HG02870 (cell line): Measurements from ENCODE around the gene RFX2.
A peak's percentile ranks its signal among the peaks of the same experiment; 100 is the strongest.
"Not testable (repeated sequence)": the region's sequence is repeated elsewhere in the genome, so short reads cannot be mapped to it uniquely, and the experiment has no call there.

Experiments used
- ATAC-seq: cut with Tn5 transposase; IDR thresholded peaks from one replicate; pipeline ENCODE4 v1.9.1; 2021; ENCODE audit warnings: mild to moderate bottlenecking, moderate library complexity; ENCODE audit not compliant: unreplicated experiment

Gene RFX2

DNA sequence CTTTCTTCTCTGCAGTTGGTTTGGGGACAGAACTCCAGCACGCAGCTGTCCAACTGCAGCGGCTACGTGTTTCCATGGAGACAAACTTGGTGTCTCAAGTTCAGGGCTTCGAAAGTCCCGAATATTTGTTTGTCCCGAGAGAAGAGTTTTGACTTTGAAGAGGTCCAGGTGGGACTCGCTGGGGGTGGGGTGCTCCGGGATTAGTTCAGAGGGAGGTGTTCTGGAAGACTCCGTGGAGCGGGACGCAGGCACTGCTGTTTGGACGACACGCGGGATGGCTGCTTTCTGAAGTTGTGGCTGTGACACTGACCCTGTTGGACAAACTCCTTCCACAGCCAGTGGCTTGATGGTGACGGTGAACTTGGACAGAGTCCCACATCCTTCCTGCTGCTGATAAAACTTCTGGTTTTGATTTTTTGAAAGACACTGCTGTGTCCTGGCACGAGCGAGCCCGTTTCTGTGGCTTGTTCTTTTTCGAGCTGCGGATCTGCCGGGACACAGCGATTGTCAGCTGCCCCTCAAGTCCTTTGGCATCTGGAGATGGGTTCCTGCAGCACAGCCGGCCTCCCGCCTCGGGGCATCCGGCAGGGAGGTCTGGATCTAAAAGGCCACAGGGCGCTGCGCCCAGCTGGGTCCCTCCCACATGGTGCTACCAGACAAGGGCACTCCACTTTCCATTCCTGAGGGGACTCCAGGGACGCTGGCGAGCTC is 116.5 kb downstream of the RFX2 start:
- no peak for ATAC-seq

DNA sequence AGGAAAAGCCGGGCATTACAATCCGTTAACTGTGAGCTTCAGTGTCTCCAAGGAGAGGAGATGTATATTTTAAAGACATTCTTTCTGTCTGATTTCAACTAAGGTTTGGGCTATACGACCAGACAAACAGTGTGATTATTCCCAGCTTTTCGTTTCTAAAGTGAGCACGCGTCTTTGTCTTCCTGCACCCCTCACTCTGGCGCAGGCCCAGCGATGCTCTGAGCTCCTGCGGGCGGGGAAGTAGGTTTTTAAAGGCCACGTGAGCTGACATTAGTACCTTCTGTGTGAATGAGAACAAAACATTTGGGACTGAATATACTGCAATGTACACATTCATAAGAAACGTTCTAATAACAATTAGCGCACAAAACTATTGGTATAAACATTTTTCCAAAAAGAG is 117.1 kb downstream of the RFX2 start:
- ATAC-seq, result no peak

DNA sequence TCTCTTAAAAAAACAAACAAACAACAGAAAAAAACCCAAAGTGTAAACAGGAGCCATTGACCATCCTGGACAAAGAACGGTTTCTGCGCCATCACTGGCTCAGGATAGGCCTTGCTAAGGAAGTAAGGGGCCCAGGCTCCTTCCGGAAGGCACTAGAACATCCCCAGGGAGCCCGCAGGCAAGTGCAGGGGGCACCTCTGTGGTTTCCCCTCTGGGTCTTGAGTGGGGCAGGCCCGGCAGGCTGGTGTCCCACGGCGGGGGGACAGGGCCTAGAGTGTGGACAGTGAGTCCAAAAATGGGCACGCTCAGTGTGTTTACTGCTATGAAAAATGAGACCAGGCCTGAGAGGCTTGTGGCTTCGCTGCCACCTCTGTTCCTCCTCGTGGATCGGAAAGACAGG is 117.5 kb downstream of the RFX2 start:
- ATAC-seq, result no peak

DNA sequence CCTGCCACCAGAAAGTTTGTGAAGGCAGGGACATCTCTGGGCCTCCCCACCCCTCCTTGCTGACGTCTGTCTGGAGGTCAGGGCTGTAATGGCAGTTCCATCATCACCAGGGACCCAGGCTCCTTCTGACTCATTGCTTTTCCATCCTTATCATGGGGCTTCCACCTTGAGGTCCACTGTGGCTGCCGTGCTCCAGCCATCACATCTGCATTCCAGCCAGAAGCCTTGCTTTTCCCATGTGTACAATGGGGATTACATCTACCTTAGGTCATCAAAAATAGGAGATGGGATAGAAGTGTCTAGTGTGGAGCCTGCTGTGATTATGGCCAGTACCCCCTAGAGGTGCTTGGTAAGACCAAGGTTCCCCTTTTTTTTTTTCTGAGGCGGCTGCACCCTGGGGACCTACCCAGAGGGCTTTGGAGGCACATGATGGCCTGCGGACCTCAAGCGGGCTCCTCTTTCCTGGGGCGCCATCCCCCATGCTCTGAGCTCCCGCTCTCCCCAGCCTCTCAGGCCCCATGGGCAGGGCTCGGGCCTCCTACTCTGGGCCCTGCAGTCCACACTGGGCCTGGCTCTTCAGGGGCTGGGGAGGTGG is 119.0 kb downstream of the RFX2 start:
- no peak for ATAC-seq

DNA sequence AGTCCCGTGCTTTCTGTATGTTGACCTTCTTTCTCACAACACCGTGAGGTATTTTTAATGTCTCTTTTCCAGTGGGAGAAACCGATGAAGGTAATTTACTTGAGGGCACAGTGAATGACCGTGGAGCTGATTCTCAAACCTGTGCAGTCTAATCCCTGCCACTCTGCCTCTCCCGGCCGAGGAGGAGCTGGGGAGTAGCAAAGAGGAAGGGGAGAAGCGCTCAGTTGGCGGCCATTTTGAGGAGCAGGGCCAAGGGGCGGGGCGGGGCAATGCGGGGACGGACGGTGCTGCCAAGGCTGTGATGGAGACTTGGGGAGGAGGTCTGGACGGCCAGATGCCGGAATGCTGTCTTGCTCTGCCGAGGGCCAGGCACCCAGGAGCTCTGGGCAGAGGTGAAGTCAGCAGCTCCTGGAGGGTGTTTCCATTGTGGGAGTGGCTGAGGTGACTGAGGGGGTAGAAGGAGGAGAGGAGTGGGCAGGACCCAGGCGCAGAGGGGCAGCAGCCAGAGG is 120.0 kb downstream of the RFX2 start:
- ATAC-seq, result no peak

DNA sequence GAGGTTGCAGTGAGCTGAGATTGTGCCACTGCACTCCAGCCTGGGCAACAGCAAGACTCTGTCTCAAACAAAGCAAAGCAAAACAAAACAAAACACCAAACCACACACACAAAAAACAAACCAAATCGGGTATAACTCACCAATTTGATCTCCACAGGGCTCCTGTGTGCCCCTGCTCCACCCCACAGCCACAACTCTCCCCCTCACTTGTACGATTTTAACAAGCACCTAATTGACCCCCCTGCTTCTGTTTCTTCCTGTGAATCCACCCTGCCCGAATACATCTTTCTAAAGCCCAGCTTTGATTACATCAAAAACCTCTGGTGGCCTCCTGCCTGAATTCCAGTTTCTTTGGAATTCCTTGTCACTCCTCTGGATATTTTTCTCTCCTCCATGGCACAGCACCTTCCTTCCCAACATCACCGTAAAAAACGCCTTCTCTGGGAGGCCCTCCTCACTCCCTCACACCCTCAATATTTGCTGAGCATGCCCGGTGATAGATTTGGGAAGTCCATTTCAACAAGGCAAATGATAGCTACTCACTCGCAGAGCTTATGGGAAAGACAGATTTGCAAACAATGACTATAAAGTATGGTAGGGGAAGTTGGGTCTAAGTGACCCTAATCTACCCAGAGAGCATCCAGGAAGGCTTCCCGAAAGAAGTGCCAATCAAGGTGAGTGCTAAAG is 120.8 kb downstream of the RFX2 start:
- ATAC-seq, result no peak

DNA sequence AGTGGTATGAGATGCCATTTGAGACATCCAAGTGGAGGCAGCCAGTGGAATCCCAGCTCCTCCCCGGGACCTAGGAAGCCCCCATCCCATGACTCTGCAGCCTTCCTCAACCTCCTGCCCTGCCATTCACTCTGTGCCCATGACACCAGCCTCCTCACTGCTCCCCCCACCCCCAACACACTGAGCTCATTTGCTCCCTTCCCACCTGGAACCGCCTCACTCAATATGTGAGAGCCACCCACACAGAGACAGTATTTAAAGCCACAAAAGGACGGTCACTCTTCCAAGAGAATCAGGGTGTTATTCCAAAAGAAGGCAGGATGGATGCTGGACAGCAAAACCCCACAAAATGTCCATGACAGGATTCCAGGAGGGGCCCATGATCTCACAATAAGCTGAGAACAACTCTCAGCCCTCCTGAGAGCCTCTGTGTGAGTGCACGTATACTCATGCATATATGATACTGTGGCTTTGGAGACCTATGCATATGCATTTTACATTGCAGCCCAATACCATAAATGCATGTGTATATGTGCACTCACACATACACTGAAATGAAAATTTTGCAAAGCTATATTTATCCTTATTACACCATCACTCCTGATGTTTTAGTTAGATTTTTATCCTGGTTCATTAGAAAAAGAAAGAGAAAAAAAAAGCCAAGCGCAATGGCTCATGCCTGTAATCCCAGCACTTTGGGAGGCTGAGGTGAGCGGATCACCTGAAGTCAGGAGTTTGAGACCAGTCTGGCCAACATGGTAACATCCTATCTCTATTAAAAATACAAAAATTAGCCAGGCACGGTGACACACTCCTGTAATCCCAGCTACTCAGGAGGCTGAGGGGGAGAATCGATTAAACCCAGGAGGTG is 121.5 kb downstream of the RFX2 start:
- no peak for ATAC-seq

DNA sequence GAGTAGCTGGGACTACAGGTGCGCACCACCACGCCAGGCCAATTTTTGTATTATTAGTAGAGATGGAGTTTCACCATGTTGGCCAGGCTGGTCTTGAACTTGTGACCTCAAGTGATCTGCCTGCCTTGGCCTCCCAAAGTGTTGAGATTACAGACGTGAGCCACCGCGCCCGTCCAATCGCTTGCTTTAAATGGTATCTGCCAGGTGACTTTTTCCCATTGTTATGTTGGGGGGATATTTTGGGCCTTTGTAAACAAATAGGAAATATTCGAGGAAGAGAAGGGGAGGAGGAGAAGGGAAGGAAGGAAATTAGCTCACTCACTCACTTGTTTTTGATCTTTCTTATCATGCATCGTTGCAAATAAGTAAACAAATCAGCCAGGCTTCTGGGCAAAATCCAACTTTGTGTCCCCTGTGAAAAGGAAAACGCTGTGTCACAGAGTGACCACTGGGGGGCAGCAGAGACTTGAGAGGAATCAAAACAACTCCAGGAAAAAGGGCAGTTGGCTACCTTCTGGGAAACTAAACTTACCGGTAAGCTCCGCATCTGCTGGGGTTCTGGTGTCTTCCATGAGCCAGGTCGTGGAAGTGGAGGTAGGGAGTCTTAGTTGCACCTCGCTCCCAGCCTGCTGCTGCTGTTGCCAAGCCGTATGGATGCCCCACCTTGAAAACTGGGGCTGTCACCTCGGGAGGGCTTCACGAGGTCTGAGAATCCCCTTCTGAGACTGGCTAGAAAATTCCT is 123.1 kb downstream of the RFX2 start:
- no peak for ATAC-seq

DNA sequence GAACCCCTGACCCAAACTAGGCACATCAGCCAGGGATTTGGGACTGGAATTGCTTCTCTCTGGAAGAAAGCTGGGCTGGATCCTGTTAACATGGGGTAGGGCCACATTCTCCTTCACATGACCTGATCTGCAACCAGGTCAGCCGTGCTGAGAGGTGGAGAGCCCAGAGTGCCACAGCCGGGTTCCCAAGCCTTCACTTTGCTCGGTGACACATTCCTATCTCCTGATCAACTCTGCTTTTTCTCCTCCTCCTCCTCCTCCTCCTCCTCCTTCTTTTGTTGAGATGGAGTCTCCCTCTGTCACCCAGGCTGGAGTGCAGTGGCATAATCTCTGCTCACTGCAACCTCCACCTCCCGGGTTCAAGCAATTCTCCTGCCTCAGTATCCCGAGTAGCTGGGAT is 124.5 kb downstream of the RFX2 start:
- ATAC-seq, result not testable (repeated sequence)

DNA sequence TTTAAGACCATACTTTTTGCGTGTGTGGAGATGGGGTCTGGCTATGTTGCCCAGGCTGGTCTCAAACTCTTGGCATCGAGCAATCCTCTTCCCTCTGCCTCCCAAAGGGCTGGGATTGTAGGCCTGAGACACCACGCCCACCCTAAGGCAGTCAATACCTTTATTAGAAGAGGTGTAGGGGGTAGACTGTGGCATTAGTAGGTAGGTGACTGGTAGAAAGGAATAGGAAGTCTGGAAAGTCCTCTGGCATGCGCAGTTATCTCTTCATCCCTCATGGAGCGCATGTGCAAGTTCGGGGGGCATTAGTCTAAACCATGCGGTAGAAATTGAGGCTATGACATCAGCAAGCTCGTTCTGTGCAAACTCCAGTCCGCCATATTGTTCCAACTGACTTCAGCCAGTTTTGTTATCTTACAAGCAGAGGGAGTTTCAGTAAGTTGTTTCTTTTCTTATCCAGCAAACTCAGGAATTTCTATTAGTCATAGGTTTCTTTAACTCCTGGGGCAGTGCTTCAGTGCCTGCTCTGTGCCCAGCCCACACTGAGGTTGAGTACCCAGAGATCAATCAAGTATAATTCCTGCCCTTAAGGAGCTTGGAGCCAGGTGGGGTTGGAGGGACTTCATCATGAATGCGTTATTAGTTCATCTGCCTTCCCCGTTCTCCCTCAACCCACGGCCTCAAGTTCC is 125.1 kb downstream of the RFX2 start:
- no peak for ATAC-seq

DNA sequence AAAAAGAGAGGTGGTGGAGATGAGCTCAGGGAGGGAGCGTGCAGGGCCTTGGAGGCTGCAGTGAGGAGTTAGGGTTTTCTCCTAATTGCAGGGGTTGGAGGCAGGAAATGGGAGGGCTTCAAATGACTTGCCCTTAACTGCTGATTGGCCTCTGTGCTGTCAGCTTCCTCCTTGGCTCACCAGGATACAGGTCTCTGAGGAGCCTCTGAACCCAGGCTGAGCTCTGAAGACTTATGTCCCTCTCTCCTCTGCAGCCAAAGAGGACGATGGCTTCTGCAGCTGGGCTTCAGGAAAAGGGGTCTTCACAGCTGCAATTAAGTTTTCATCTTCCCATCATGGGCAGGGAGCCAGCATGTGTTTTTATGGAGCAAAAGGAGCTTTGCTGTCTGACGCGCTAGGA is 125.7 kb downstream of the RFX2 start:
- ATAC-seq, result no peak

DNA sequence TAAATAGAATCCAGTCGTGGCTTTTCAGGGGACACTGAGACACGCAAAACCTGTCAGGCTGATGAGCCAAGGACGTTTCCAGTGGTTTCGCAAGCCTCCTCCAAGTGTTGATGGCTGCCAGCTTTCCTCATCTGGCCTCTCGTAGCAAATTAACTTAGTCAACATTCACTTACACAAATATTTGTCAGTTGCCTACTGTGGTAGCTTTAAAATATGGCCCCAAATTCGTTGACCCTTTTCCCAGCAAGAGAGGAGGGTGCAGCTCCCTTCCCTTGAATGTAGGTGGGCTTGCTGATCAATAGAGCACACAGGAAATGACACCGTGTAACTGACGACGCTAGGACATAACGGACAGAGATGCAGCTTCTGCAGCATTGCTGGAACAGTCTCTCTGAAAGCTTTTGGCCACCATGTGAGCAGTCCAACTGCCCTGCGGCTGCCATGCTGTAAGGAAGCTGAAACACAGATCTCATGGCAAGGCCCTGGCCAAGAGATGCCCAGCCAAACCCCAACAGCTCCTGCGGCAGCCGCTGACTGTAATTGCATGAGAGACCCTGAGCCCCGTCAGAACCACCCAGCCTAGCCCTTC is 126.8 kb downstream of the RFX2 start:
- ATAC-seq, result no peak

DNA sequence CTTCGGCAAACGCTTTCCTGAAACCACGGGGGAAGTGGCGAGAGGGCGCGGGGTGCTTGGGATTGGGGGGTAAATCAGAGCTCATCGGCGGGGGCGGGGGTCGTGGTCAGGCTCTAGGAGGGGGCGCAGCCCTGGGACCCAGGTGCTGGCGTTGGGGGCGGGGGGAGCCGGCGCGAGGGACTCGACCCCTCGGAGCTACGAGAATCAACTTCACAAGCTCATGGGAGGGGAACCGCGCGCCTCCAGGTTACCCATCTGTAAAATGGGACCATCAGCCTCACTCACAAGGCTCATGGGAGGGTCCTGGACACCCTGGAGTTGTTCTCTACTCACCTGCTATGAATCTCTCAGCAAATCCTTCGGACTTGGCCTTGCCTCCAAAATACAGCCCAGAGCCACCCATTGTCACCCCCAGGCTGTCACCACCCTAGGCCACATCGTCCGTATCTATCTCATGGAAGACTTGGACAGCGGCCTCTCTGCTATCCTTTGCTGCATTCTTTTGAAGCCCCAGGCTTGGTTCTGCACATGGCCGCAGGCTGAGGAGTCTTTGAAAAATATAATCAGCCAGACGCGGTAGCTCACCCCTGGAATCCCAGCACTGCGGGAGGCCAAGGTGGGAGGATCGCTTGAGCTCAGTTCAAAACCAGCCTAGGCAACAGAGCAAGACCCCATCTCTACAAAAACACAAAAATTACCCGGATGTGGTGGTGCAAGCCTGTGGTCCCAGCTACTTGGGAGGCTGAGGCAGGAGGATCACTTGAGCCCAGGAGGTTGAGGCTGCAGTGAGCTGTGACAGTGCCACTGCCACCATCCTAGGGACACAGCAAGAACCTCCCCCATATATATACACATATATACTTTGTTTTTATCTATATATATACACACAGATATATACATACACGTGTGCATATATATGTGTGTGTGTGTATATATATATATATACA is 131.4 kb downstream of the RFX2 start:
- no peak for ATAC-seq

DNA sequence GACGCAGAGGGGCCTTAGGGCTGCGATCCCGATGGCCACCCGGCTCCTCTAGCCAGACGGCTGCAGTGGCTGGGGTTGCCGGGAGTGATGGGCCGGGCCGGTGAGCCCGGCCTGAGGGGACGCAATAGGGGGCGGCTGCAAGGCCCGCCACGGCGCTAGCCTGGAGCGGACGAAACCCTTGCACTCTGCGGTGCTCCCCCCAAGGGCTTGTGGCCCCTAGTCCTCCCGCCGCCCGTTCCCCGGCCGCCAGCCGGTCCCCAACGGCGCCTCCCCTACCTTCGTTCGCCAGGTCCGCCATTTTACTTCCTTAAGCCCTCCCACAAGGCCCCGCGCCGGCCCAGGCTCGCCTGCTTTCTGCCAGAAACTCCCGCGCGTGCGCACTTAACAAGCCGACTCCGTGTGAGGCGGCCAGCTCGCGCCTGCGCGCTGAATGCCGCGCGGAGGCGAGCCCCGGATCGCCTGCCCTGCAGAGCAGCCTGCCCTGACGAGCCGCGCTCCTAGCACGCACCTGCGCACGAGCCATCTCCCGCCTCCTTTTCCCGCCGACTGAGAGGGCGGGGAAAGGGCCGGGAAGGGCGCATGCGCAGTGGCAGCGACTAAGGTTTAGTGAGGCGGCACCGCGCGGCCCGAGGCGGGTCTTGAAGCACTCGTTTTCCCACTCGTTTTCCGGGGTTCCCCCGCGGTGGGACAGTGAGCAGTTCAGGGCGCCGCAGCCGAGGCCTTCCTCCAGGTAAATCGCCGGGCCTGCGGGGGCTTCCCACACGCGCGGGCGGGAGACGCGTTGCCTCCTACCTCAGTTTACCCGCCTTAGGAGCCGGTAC is 132.3 kb downstream of the RFX2 start, which contains the start of gene RANBP3:
RANBP3 (minus strand) TSS at position 356 of the 821 bp plus-strand sequence; CDS start at position 298, 58 bp downstream.
- peak; percentile 83 for ATAC-seq

DNA sequence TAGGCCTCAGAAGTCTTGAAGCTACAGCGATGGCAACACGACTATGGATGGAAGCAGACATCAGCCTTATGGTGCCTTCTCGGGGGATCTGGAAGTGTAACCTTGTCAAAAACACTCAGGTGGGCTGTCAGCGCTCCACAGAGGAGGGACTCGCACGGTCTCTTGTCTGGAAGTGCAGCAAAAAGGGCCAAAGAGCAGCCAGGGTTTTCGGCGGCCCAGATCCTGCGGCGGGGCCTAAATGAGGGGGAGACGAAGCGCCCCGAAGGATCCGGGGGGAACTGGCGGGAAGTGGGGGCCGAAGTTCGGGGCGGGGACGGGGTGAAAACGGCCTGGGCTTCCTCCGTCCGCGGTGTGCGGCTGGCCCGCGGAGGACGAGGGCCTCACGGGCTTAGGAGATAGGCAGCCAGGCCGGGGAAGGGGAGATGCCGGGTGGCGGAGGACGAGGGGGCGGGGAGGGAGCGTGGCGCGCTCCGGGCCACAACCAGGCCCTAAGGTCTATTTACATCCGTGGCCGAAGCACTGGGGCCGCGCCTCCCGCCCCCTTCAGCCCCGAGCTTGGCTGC is 133.0 kb downstream of the RFX2 start:
- no peak for ATAC-seq

DNA sequence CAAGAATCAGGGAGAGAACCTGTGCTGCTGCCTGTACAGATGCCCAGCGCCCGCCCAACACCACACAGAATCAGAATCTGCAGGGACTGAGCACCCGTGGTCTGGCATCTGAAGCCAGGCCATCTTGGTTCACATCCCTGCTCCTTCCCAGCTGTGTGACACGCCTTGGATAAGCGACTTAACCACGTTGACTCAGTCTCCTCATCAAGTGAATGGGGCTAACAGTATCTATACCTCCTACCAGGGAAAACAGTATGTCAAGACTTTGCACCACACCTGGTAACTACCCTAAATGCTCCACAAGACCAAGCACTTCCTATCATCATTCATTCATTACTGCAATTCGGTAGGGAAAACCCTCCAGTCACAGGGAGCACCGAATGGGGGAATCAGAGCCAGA is 133.5 kb downstream of the RFX2 start:
- ATAC-seq, result no peak

DNA sequence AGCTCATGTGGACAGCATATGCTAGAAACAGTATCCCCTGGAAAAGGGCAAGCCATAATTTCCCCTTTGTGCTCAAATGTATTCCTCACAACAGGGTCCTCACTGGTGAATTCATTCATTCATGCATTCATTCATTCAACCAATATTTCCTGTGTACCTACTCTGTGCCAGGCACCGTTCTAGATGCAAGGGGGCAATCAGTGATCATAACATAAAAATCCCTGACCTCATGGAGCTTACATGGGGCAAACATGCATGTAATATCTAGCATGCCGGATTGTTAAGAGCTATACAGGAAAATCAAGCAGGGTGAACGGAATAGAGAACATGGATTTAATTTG is 134.9 kb downstream of the RFX2 start:
- no peak for ATAC-seq
